HG03442 (cell line): Measurements from ENCODE around the gene HOXB2.

Experiments used
- ATAC-seq: cut with Tn5 transposase; IDR thresholded peaks from one replicate; pipeline ENCODE4 v1.9.1; 2021; ENCODE audit warnings: mild to moderate bottlenecking, moderate library complexity; ENCODE audit not compliant: unreplicated experiment

The HOXB2 gene

GRCh38 chr17:48545022-48545375 lies at the start of gene HOXB2:
TSS of gene HOXB2 (minus strand) at chr17:48545109. CDS start at chr17:48544911, 198 bp downstream.
- no peak for ATAC-seq

- ATAC-seq: no peak
These were observed 49.1 kb upstream of the HOXB2 start for GRCh38 chr17:48593840-48594537.

GRCh38 chr17:48593126-48593829 lies 48.4 kb upstream of the HOXB2 start, which contains the start of gene HOXB5:
TSS of gene HOXB5 (minus strand) at chr17:48593779. CDS start at chr17:48593682, 97 bp downstream.
- ATAC-seq: no peak

GRCh38 chr17:48592577-48592976 lies 47.7 kb upstream of the HOXB2 start:
- ATAC-seq: no peak

- ATAC-seq: no peak
These were observed 47.2 kb upstream of the HOXB2 start for GRCh38 chr17:48592057-48592514.

- no peak for ATAC-seq
These were observed 46.5 kb upstream of the HOXB2 start for GRCh38 chr17:48591255-48592056.

- ATAC-seq: no peak
These were observed 45.8 kb upstream of the HOXB2 start for GRCh38 chr17:48590607-48591161.

- no peak for ATAC-seq
These were observed 45.1 kb upstream of the HOXB2 start, which contains the start of gene HOXB3 for GRCh38 chr17:48589831-48590606. TSS of gene HOXB3 (minus strand) at chr17:48590241. CDS start at chr17:48552474, 37,767 bp downstream.

GRCh38 chr17:48589060-48589830 lies 44.3 kb upstream of the HOXB2 start:
- no peak for ATAC-seq

GRCh38 chr17:48588528-48588927 lies 43.6 kb upstream of the HOXB2 start:
- no peak for ATAC-seq

- no peak for ATAC-seq
These were observed 43.1 kb upstream of the HOXB2 start for GRCh38 chr17:48588074-48588415.

- ATAC-seq: no peak
These were observed 42.6 kb upstream of the HOXB2 start for GRCh38 chr17:48587276-48588073.

GRCh38 chr17:48586355-48587258 lies 41.7 kb upstream of the HOXB2 start:
- no peak for ATAC-seq

- no peak for ATAC-seq
These were observed 39.4 kb upstream of the HOXB2 start for GRCh38 chr17:48584223-48584741.

GRCh38 chr17:48583708-48584222 lies 38.9 kb upstream of the HOXB2 start:
- ATAC-seq: no peak

- ATAC-seq: no peak
These were observed 37.8 kb upstream of the HOXB2 start for GRCh38 chr17:48582750-48583069.

GRCh38 chr17:48579760-48580554 lies 35.0 kb upstream of the HOXB2 start:
- ATAC-seq: no peak
